D721Med (cell line): ENCODE results near the gene KANSL2.
"Not testable (repeated sequence)": the region's sequence is repeated elsewhere in the genome, so short reads cannot be mapped to it uniquely, and the experiment has no call there.

Experiments used
- DNase-seq: peaks from one replicate; pipeline ENCODE4 v3.0.0; 2011; ENCODE audit warnings: low spot score; ENCODE audit not compliant: insufficient read length
- FAIRE-seq: peaks from 2 replicates; lab custom pipeline; 2011; peaks lifted over from hg19 to GRCh38; lab: Jason Lieb, UNC
- CTCF ChIP-seq: IDR thresholded peaks from 2 replicates; pipeline ENCODE4 v1.5.1; 2012; ENCODE audit warnings: mild to moderate bottlenecking, control low read depth; ENCODE audit not compliant: insufficient read depth; ENCODE audit errors: missing control alignments

Gene KANSL2

GRCh38 chr12:48712209-48712608, 30.2 kb upstream of the KANSL2 start:
- no peak for FAIRE-seq
- TF ChIP-seq CTCF: no peak
- DNase-seq: no peak

GRCh38 chr12:48698822-48699221, 16.8 kb upstream of the KANSL2 start:
- DNase-seq, FAIRE-seq: not testable (repeated sequence)

- FAIRE-seq (no peak), DNase-seq (no peak)
- no peak for TF ChIP-seq CTCF
These were observed 14.6 kb upstream of the KANSL2 start for GRCh38 chr12:48696626-48697025.

GRCh38 chr12:48695859-48696258, 13.8 kb upstream of the KANSL2 start:
- no peak for FAIRE-seq
- TF ChIP-seq CTCF: no peak

GRCh38 chr12:48694038-48694437, 12.0 kb upstream of the KANSL2 start:
- no peak for DNase-seq
- no peak for TF ChIP-seq CTCF
- no peak for FAIRE-seq

More at GRCh38 chr12:48695859-48696258, 13.8 kb upstream of the KANSL2 start:
- no peak for DNase-seq

GRCh38 chr12:48693572-48693971, 11.5 kb upstream of the KANSL2 start:
- FAIRE-seq: no peak
- DNase-seq: no peak
- TF ChIP-seq CTCF: no peak

- no peak for TF ChIP-seq CTCF
- DNase-seq: no peak
- FAIRE-seq: no peak
These were observed 9.9 kb upstream of the KANSL2 start for GRCh38 chr12:48691826-48692487.
